Stimulated activated CD4-positive, alpha-beta T cell treated with anti-CD3 and anti-CD28 coated beads, Interleukin-4, amount 100 ng/mL, for 48 hours (primary cell): ENCODE results near the gene POU6F2.
"Not testable (repeated sequence)": the region's sequence is repeated elsewhere in the genome, so short reads cannot be mapped to it uniquely, and the experiment has no call there.

Source experiments
- DNase-seq, 2 donors: peaks; one replicate each; pipeline ENCODE4 v3.0.0-alpha.2; 2020; ENCODE audit warnings: low read depth in 2 of 2

The POU6F2 gene

GRCh38 chr7:39186671-39187070 is 209.0 kb downstream of the POU6F2 start:
- no peak for DNase-seq

GRCh38 chr7:39187130-39187529 is 209.4 kb downstream of the POU6F2 start:
- DNase-seq, result no peak

GRCh38 chr7:39192476-39192875 is 214.8 kb downstream of the POU6F2 start:
- no peak for DNase-seq

GRCh38 chr7:39194388-39194787 is 216.7 kb downstream of the POU6F2 start:
- DNase-seq, result not testable (repeated sequence)

- DNase-seq, result no peak
Measured at GRCh38 chr7:39195967-39196366, 218.3 kb downstream of the POU6F2 start.

GRCh38 chr7:39197831-39198230 is 220.1 kb downstream of the POU6F2 start:
- no peak for DNase-seq

- no peak for DNase-seq
Measured at GRCh38 chr7:39198556-39198955, 220.8 kb downstream of the POU6F2 start.

- no peak for DNase-seq
Measured at GRCh38 chr7:39199006-39199405, 221.3 kb downstream of the POU6F2 start.

- no peak for DNase-seq
Measured at GRCh38 chr7:39199951-39200350, 222.2 kb downstream of the POU6F2 start.

GRCh38 chr7:39202041-39202440 is 224.3 kb downstream of the POU6F2 start:
- no peak for DNase-seq

GRCh38 chr7:39210362-39210761 is 232.7 kb downstream of the POU6F2 start:
- DNase-seq, result no peak

GRCh38 chr7:39211581-39211980 is 233.9 kb downstream of the POU6F2 start:
- DNase-seq, result no peak

- no peak for DNase-seq
Measured at GRCh38 chr7:39212876-39213275, 235.2 kb downstream of the POU6F2 start.

- DNase-seq, result no peak
Measured at GRCh38 chr7:39217783-39218182, 240.1 kb downstream of the POU6F2 start.

- DNase-seq, result no peak
Measured at GRCh38 chr7:39219869-39220268, 242.2 kb downstream of the POU6F2 start.

GRCh38 chr7:39221901-39222300 is 244.2 kb downstream of the POU6F2 start:
- DNase-seq, result no peak

GRCh38 chr7:39228946-39229345 is 251.2 kb downstream of the POU6F2 start:
- DNase-seq, result no peak

GRCh38 chr7:39233851-39234529 is 256.3 kb downstream of the POU6F2 start:
- no peak for DNase-seq

- DNase-seq, result no peak
Measured at GRCh38 chr7:39238234-39238869, 260.6 kb downstream of the POU6F2 start.

- DNase-seq, result no peak
Measured at GRCh38 chr7:39240864-39241263, 263.2 kb downstream of the POU6F2 start.

- no peak for DNase-seq
Measured at GRCh38 chr7:39247576-39247975, 269.9 kb downstream of the POU6F2 start.

- no peak for DNase-seq
Measured at GRCh38 chr7:39248041-39248691, 270.5 kb downstream of the POU6F2 start.

GRCh38 chr7:39248692-39249090 is 271.0 kb downstream of the POU6F2 start:
- no peak for DNase-seq
